ENCODE data around the gene DHX30. TPM values are rescaled to one million over a fixed set of nuclear protein-coding genes. Genes with fewer than 3 reads are reported as not detected.
"Not testable (repeated sequence)": the region's sequence is repeated elsewhere in the genome, so short reads cannot be mapped to it uniquely, and the experiment has no call there.

DHX30 gene
- polyA plus RNA-seq, 3 donors, result 23.1 to 45.9 (median 24.6) TPM

- H3K27ac ChIP-seq (ENCODE audit: low read depth, low read length), result no peak overlapping the region
- 95 to 100% (median 97%) methylated on average over 2 of the region's 2 CpGs for WGBS, 3 donors
Observed at GRCh38 chr3:47792699-47793098, 10.2 kb upstream of the DHX30 start.

GRCh38 chr3:47794544-47794943 lies 8.4 kb upstream of the DHX30 start:
- H3K27ac ChIP-seq (ENCODE audit: low read depth, low read length), result no peak overlapping the region
- 55 to 78% (median 72%) methylated on average over 4 of the region's 4 CpGs for WGBS, 3 donors

GRCh38 chr3:47799733-47800132 lies 3.2 kb upstream of the DHX30 start:
- no peak overlapping the region for H3K27ac ChIP-seq (ENCODE audit: low read depth, low read length)
- WGBS, 3 donors, result 71 to 92% (median 88%) methylated on average over 4 of the region's 4 CpGs

GRCh38 chr3:47803480-47804025 lies 615 bp downstream of the DHX30 start:
- H3K27ac ChIP-seq (ENCODE audit: low read depth, low read length), result no peak overlapping the region
- 0 to 1% (median 0%) methylated on average over 12 to 20 of the region's 20 CpGs for WGBS, 3 donors

- H3K27ac ChIP-seq (ENCODE audit: low read depth, low read length), result no peak overlapping the region
- 91 to 100% (median 95%) methylated on average over 1 of the region's 1 CpG for WGBS, 3 donors
Observed at GRCh38 chr3:47804577-47804976, 1.6 kb downstream of the DHX30 start.

- no peak overlapping the region for H3K27ac ChIP-seq (ENCODE audit: low read depth, low read length)
- whole genome bisulfite sequencing, 3 donors, result 85 to 86% (median 85%) methylated on average over 8 of the region's 8 CpGs
Observed at GRCh38 chr3:47813551-47814177, 10.7 kb downstream of the DHX30 start.

- WGBS, 3 donors, result 95 to 99% (median 97%) methylated on average over 7 of the region's 7 CpGs
- no peak overlapping the region for H3K27ac ChIP-seq (ENCODE audit: low read depth, low read length)
Observed at GRCh38 chr3:47817609-47818008, 14.7 kb downstream of the DHX30 start.

- H3K27ac ChIP-seq (ENCODE audit: low read depth, low read length), result no peak overlapping the region
- 3 to 4% (median 4%) methylated on average over 65 to 77 of the region's 77 CpGs for WGBS, 3 donors
Observed at GRCh38 chr3:47824541-47825473, 21.9 kb downstream of the DHX30 start.

- no peak overlapping the region for H3K27ac ChIP-seq (ENCODE audit: low read depth, low read length)
- WGBS, 3 donors, result 17 to 30% (median 21%) methylated on average over 7 of the region's 7 CpGs
Observed at GRCh38 chr3:47825590-47825989, 22.7 kb downstream of the DHX30 start.

DNA sequence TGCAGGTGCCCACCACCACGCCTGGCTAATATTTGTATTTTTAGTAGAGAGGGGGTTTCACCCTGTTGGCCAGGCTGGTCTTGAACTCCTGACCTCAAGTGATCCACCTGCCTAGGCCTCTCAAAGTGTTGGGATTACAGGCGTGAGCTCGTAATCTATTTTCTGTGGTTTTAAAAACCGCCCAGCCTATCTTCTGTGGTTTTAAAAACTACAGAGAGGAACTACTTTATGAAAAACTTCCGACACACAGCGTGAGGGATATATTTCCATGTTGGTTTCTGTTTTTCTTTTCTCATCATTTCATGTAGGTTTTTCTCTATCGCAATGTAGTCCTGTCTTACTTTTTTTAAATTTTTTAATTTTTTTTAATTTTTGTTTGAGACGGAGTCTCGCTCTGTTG lies 26.5 kb downstream of the DHX30 start:
- H3K27ac ChIP-seq (ENCODE audit: low read depth, low read length), result not testable (repeated sequence)
- 69 to 92% (median 77%) methylated on average over 9 of the region's 9 CpGs for WGBS, 3 donors

GRCh38 chr3:47836986-47837385 lies 34.0 kb downstream of the DHX30 start:
- no peak overlapping the region for H3K27ac ChIP-seq (ENCODE audit: low read depth, low read length)
- WGBS, 3 donors, result 84 to 93% (median 84%) methylated on average over 7 of the region's 7 CpGs

GRCh38 chr3:47838503-47838902 lies 35.6 kb downstream of the DHX30 start:
- H3K27ac ChIP-seq (ENCODE audit: low read depth, low read length), result no peak overlapping the region
- 89 to 96% (median 94%) methylated on average over 5 of the region's 5 CpGs for WGBS, 3 donors

- H3K27ac ChIP-seq (ENCODE audit: low read depth, low read length), result no peak overlapping the region
- WGBS, 3 donors, result 85 to 88% (median 88%) methylated on average over 7 of the region's 7 CpGs
Observed at GRCh38 chr3:47841786-47842349, 38.9 kb downstream of the DHX30 start.

- H3K27ac ChIP-seq (ENCODE audit: low read depth, low read length), result no peak overlapping the region
- WGBS, 3 donors, result 92 to 95% (median 94%) methylated on average over 37 of the region's 37 CpGs
Observed at GRCh38 chr3:47846186-47846879, 43.4 kb downstream of the DHX30 start.

DNA sequence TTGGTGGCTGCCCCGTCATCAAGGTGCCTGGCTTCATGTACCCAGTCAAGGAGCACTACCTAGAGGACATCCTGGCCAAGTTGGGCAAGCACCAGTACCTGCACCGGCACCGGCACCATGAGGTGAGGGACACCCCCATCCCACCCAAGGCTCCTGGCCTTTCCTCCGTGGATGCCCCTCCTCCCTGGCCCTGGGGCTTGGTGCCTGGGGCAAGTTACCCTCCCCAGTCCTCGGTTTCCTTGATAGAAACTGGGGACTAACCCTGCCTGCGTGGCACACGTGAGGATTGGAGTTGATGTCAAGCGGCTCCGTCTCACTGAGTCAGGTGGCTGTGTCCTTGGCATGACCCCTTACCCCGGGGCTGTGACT lies 43.9 kb downstream of the DHX30 start:
- 85 to 90% (median 89%) methylated on average over 10 of the region's 10 CpGs for WGBS, 3 donors
- no peak overlapping the region for H3K27ac ChIP-seq (ENCODE audit: low read depth, low read length)

GRCh38 chr3:47847260-47847659 lies 44.3 kb downstream of the DHX30 start:
- no peak overlapping the region for H3K27ac ChIP-seq (ENCODE audit: low read depth, low read length)
- WGBS, 3 donors, result 73 to 89% (median 89%) methylated on average over 10 to 11 of the region's 11 CpGs

DNA sequence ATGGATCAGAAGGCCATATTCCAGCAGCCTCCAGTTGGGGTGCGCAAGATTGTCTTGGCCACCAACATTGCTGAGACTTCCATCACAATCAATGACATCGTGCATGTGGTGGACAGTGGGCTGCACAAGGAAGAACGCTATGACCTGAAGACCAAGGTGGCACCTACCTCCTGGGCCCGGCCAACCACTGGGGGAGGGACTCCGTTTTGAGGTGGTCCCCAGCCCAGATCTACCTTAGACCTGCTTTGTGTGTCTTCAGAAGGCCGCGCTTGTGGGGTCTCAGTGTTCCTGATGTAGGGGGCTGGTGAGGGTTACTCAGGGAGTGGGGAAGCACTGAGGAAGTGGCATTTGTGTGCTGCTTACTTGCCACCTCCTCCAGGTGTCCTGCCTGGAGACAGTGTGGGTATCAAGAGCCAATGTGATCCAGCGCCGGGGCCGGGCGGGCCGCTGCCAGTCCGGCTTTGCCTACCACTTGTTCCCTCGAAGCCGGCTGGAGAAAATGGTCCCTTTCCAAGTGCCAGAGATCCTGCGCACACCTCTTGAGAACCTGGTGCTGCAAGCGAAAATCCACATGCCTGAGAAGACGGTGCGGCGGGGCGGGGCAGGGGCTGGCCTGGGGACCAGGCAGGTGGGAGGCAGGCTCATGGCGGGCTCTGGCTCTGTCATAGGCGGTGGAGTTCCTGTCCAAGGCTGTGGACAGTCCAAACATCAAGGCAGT lies 45.0 kb downstream of the DHX30 start:
- H3K27ac ChIP-seq (ENCODE audit: low read depth, low read length), result no peak overlapping the region
- WGBS, 3 donors, result 94 to 96% (median 95%) methylated on average over 22 to 23 of the region's 23 CpGs

GRCh38 chr3:47848599-47849117 lies 45.7 kb downstream of the DHX30 start:
- H3K27ac ChIP-seq (ENCODE audit: low read depth, low read length), result no peak overlapping the region
- WGBS, 3 donors, result 84 to 87% (median 85%) methylated on average over 20 to 23 of the region's 23 CpGs
